Measurements from ENCODE around the gene MBLAC1. TPM values are rescaled to one million over a fixed set of nuclear protein-coding genes. Genes with fewer than 3 reads are reported as not detected.
A peak's percentile ranks its signal among the peaks of the same experiment; 100 is the strongest.

Gene MBLAC1
- total RNA-seq, 3 donors from 2014 or later = 2.5 to 4.9 (median 3.2) TPM

- DNase-seq (peak; percentile 95 to 98 (median 97)), ATAC-seq (peak; percentile 70)
- no peaks in the 10 kb centered on the region for H3K36me3 ChIP-seq (ENCODE audit: low read depth)
- no peaks in the 10 kb centered on the region for H3K9me3 ChIP-seq
- peaks cover 49% of the 10 kb centered on the region for H3K4me1 ChIP-seq (ENCODE audit: low read depth)
- peak within 1 kb of the TSS; percentile 75 for H3K4me3 ChIP-seq
- TF ChIP-seq, protein P1, sequence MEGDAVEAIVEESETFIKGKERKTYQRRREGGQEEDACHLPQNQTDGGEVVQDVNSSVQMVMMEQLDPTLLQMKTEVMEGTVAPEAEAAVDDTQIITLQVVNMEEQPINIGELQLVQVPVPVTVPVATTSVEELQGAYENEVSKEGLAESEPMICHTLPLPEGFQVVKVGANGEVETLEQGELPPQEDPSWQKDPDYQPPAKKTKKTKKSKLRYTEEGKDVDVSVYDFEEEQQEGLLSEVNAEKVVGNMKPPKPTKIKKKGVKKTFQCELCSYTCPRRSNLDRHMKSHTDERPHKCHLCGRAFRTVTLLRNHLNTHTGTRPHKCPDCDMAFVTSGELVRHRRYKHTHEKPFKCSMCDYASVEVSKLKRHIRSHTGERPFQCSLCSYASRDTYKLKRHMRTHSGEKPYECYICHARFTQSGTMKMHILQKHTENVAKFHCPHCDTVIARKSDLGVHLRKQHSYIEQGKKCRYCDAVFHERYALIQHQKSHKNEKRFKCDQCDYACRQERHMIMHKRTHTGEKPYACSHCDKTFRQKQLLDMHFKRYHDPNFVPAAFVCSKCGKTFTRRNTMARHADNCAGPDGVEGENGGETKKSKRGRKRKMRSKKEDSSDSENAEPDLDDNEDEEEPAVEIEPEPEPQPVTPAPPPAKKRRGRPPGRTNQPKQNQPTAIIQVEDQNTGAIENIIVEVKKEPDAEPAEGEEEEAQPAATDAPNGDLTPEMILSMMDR (IDR thresholded peaks at IDR 0.05) = no peak
- intact Hi-C loops (cut with DNase I, micrococcal nuclease) = no loop called here
Measured at GRCh38 chr7:100158229-100159098, 31.7 kb downstream of the MBLAC1 start, which contains the start of gene TRAPPC14. TSS of gene TRAPPC14 (minus strand) at chr7:100158723. CDS start at chr7:100158499, 224 bp downstream.

DNA sequence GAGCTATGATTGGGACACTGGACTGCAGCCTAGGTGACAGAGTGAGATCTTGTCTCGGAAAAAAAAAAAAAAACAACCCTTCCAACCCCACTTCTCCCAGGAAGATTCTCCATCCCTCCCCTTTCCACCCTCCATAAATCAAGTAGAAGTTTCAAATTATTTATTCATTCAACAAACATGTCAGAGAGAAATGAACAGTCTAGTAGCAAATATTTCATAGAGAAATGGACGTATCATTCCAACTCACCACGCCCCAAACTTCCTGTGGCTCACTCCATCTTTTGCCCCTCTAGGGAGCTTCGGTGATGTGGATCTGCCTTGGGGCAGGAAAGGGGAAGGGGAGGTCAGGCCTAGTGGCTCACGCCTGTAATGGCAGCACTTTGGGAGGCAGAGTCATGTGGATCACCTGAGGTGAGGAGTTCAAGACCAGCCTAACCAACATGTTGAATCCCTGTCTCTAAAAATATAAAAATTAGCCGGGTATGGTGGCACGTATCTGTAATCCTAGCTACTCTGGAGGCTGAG is 32.4 kb downstream of the MBLAC1 start:
- intact Hi-C loops (cut with DNase I, micrococcal nuclease) = no loop called here
- DNase-seq = peak in 1 of 3 donors; percentile 34

DNA sequence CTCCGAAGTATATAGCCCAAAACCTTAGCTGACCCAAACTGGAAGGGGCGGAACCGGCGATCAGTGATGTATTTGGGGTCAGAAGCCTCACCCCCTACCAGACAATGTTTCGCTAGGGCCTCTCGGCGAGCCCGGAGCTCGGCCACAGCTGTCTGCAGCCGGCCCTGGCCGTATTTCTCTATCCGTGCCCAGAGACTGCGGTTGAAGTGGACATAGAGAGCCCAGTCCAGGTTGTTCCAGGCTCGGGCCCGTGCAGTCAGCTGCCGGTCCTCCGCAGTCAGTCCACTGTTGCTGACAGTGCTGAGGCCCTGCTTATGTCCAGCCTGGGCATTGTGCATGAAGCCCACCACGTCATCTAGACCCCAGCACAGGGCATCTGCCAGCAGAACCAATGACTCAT is 33.3 kb downstream of the MBLAC1 start:
- ATAC-seq (no peak), DNase-seq (peak in 1 of 3 donors; percentile 57)
- H3K4me1 ChIP-seq (ENCODE audit: low read depth) = peaks cover 36% of the 10 kb centered on the region
- no peaks in the 10 kb centered on the region for H3K9me3 ChIP-seq
- no peak overlapping the region for H3K4me3 ChIP-seq
- H3K36me3 ChIP-seq (ENCODE audit: low read depth) = no peaks in the 10 kb centered on the region
- intact Hi-C loops (cut with DNase I, micrococcal nuclease) = no loop called here
- TF ChIP-seq, protein P1 (IDR thresholded peaks at IDR 0.05) = no peak

More for the DNA sequence above, 32.4 kb downstream of the MBLAC1 start:
- no peak for ATAC-seq
- Histone ChIP-seq H3K4me1 (ENCODE audit: low read depth) (peaks cover 44% of the 10 kb centered on the region), H3K9me3 (no peaks in the 10 kb centered on the region), H3K36me3 (ENCODE audit: low read depth) (no peaks in the 10 kb centered on the region), H3K4me3 (no peak overlapping the region)
- TF ChIP-seq, protein P1 (IDR thresholded peaks at IDR 0.05) = no peak

DNA sequence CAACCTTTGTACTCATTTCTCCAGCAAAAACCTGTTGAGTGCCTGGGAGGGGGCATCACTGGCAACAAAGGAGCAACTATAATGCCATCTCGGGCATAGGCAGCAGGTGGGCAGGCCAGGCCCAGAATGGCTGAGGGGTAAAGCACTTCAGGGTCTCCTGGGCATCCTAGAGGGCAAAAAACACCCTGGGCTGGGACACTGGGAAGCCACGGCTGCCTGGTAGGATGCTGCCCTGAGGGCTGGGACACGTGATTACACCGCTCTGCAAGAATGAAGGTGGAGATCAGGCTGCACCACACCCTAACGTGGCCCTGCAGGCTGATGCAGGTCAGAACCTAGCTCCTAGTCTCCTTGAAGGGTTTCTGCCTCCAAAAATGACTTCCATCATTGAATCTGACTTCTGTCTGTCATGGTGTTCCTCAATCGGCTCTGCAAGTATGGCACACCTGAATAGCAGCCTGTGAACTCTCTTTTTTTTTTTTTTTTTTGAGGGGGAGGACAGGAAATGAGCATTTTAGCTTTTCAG is 36.3 kb downstream of the MBLAC1 start:
- intact Hi-C loops (cut with DNase I, micrococcal nuclease) = no loop called here
- TF ChIP-seq, protein P1 (IDR thresholded peaks at IDR 0.05) = no peak
- no peak overlapping the region for H3K4me3 ChIP-seq
- H3K9me3 ChIP-seq = no peaks in the 10 kb centered on the region
- peak; percentile 81 for ATAC-seq
- DNase-seq = peak; percentile 75 to 80 (median 77)
- H3K4me1 ChIP-seq (ENCODE audit: low read depth) = peaks cover 10% of the 10 kb centered on the region
- H3K36me3 ChIP-seq (ENCODE audit: low read depth) = no peaks in the 10 kb centered on the region

DNA sequence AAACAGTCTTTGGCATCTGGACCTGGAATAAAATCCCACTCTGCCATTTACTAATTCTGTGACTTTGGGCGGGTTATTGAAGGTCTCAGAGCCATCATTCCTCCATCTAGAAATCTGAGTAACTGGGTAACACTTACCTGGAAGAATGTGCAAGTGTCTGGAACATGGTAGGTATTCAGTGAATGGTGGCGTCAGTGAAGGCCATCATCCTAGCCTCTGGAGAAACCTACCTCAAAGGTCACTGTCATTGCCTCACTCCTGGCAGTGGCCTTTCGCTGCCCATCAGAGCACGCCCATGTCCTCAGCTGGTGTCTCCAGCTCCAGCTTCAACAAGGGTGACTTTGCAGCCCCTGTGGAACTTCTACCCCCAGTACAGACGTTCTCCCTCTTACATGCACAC is 37.1 kb downstream of the MBLAC1 start:
- DNase-seq (no peak), ATAC-seq (no peak)
- intact Hi-C loops (cut with DNase I, micrococcal nuclease) = no loop called here
- Histone ChIP-seq H3K36me3 (ENCODE audit: low read depth) (no peaks in the 10 kb centered on the region), H3K4me3 (no peak overlapping the region), H3K9me3 (no peaks in the 10 kb centered on the region), H3K4me1 (ENCODE audit: low read depth) (peaks cover 18% of the 10 kb centered on the region)
- TF ChIP-seq, protein P1 (IDR thresholded peaks at IDR 0.05) = no peak

Data from mucosa of descending colon (tissue), 3 donors.